Measurements from ENCODE around the gene FYB2.

Gene FYB2

GRCh38 chr1:56819387-56819899 lies at the start of gene FYB2:
FYB2 (minus strand) TSS chr1:56819404; CDS start chr1:56819290, 114 bp downstream.
- DNase-seq (ENCODE audit: low read depth in 2 of 3, low spot score in 2 of 3) = no peak

GRCh38 chr1:56868761-56869160 lies 49.6 kb upstream of the FYB2 start:
- DNase-seq (ENCODE audit: low read depth in 2 of 3, low spot score in 2 of 3) = no peak

GRCh38 chr1:56867491-56867890 lies 48.3 kb upstream of the FYB2 start:
- no peak for DNase-seq (ENCODE audit: low read depth in 2 of 3, low spot score in 2 of 3)

GRCh38 chr1:56866656-56867055 lies 47.5 kb upstream of the FYB2 start:
- DNase-seq (ENCODE audit: low read depth in 2 of 3, low spot score in 2 of 3) = no peak

- DNase-seq (ENCODE audit: low read depth in 2 of 3, low spot score in 2 of 3) = no peak
These were observed 45.2 kb upstream of the FYB2 start for GRCh38 chr1:56864430-56864829.

- no peak for DNase-seq (ENCODE audit: low read depth in 2 of 3, low spot score in 2 of 3)
These were observed 44.2 kb upstream of the FYB2 start for GRCh38 chr1:56863265-56863992.

- DNase-seq (ENCODE audit: low read depth in 2 of 3, low spot score in 2 of 3) = no peak
These were observed 40.1 kb upstream of the FYB2 start for GRCh38 chr1:56859287-56859686.

GRCh38 chr1:56856186-56856585 lies 37.0 kb upstream of the FYB2 start:
- DNase-seq (ENCODE audit: low read depth in 2 of 3, low spot score in 2 of 3) = no peak

GRCh38 chr1:56855190-56855589 lies 36.0 kb upstream of the FYB2 start:
- DNase-seq (ENCODE audit: low read depth in 2 of 3, low spot score in 2 of 3) = no peak

GRCh38 chr1:56854521-56855099 lies 35.4 kb upstream of the FYB2 start, which contains the start of gene C8A:
C8A (plus strand) TSS chr1:56854797; CDS start chr1:56854902, 105 bp downstream.
- no peak for DNase-seq (ENCODE audit: low read depth in 2 of 3, low spot score in 2 of 3)

GRCh38 chr1:56852476-56852875 lies 33.3 kb upstream of the FYB2 start:
- DNase-seq (ENCODE audit: low read depth in 2 of 3, low spot score in 2 of 3) = no peak

GRCh38 chr1:56850922-56851321 lies 31.7 kb upstream of the FYB2 start:
- DNase-seq (ENCODE audit: low read depth in 2 of 3, low spot score in 2 of 3) = no peak

GRCh38 chr1:56850411-56850810 lies 31.2 kb upstream of the FYB2 start:
- no peak for DNase-seq (ENCODE audit: low read depth in 2 of 3, low spot score in 2 of 3)

GRCh38 chr1:56849750-56850149 lies 30.5 kb upstream of the FYB2 start:
- DNase-seq (ENCODE audit: low read depth in 2 of 3, low spot score in 2 of 3) = no peak

GRCh38 chr1:56845343-56845742 lies 26.1 kb upstream of the FYB2 start:
- DNase-seq (ENCODE audit: low read depth in 2 of 3, low spot score in 2 of 3) = no peak

GRCh38 chr1:56844545-56845136 lies 25.4 kb upstream of the FYB2 start:
- no peak for DNase-seq (ENCODE audit: low read depth in 2 of 3, low spot score in 2 of 3)

GRCh38 chr1:56843544-56843943 lies 24.3 kb upstream of the FYB2 start:
- no peak for DNase-seq (ENCODE audit: low read depth in 2 of 3, low spot score in 2 of 3)

- DNase-seq (ENCODE audit: low read depth in 2 of 3, low spot score in 2 of 3) = no peak
These were observed 19.6 kb upstream of the FYB2 start for GRCh38 chr1:56838759-56839158.

- DNase-seq (ENCODE audit: low read depth in 2 of 3, low spot score in 2 of 3) = no peak
These were observed 18.2 kb upstream of the FYB2 start for GRCh38 chr1:56837244-56837939.

GRCh38 chr1:56836359-56836758 lies 17.2 kb upstream of the FYB2 start:
- no peak for DNase-seq (ENCODE audit: low read depth in 2 of 3, low spot score in 2 of 3)

GRCh38 chr1:56835657-56836056 lies 16.5 kb upstream of the FYB2 start:
- no peak for DNase-seq (ENCODE audit: low read depth in 2 of 3, low spot score in 2 of 3)

Data from activated CD8-positive, alpha-beta memory T cell treated with anti-CD3 and anti-CD28 coated beads for 48 hours (primary cell).